K562 (cell line): ENCODE results near the gene ZSWIM4. TPM values are rescaled to one million over a fixed set of nuclear protein-coding genes. Genes with fewer than 3 reads are reported as not detected.

Experiments used
- BRD4 ChIP-seq: fragments of 200-600 bp; sonication (generic); IDR thresholded peaks from 2 replicates; pipeline ENCODE4 v1.6.1; 2017; ENCODE audit warnings: inconsistent platforms
- CBFB ChIP-seq: sonication (generic); formaldehyde crosslinking; IDR thresholded peaks from 2 replicates; pipeline ENCODE4 v1.4.0; 2020; ENCODE audit warnings: mild to moderate bottlenecking, missing genetic modification reagents
- DACH1 ChIP-seq: fragments of 450-650 bp; IDR thresholded peaks from 2 replicates; pipeline ENCODE4 v1.6.1; 2018; ENCODE audit not compliant: partially characterized antibody
- FUS ChIP-seq: fragments of 200-400 bp; formaldehyde crosslinking; optimal IDR thresholded peaks from 2 replicates; pipeline ENCODE3; 2017; ENCODE audit warnings: low read depth, low read length
- GABPB1 ChIP-seq: sonication (generic); formaldehyde crosslinking; IDR thresholded peaks from 2 replicates; pipeline ENCODE4 v1.8.0; 2022; ENCODE audit warnings: mild to moderate bottlenecking, missing genetic modification reagents
- MXI1 ChIP-seq: IDR thresholded peaks from 2 replicates; pipeline ENCODE4 v1.6.1; 2011; ENCODE audit warnings: low read depth, mild to moderate bottlenecking, improper control_type of control experiment, low read length
- RBBP5 ChIP-seq: fragments of 200-600 bp; sonication (generic); IDR thresholded peaks from 2 replicates; pipeline ENCODE4 v1.6.1; 2012; ENCODE audit warnings: borderline replicate concordance, mild to moderate bottlenecking, low read length, control low read depth, inconsistent platforms; ENCODE audit not compliant: insufficient read depth, poor library complexity, severe bottlenecking
- ZNF780A ChIP-seq: fragments of 250-450 bp; sonication (Bioruptor Pico); IDR thresholded peaks from 2 replicates; pipeline ENCODE4 v1.5.0; 2021; ENCODE audit warnings: mild to moderate bottlenecking
- ZZZ3 ChIP-seq: fragments of 450-650 bp; IDR thresholded peaks from 2 replicates; pipeline ENCODE4 v1.6.1; 2016; ENCODE audit warnings: antibody characterized with exemption, mild to moderate bottlenecking, moderate library complexity
- polyA plus RNA-seq, 8 experiments: library from polyadenylated mRNA; depleted of rRNA in 4 of 8; stranded (reverse) in 5 of 8; unstranded in 3 of 8; fragments of >200 nt; fragmentation: Nextera tagmentation in 2 of 8; fragmentation: Illumina TruSeq in 1 of 8; extraction: Ambion mirVana in 2 of 8; extraction: Trizol in 1 of 8; gene quantifications; 2 replicates each; pipeline versions ENCODE4 v1.2.1 to v1.2.3, GENCODE V29; 2011 to 2014; ENCODE audit warnings: inconsistent platforms in 1 of 8, missing spikeins in 1 of 8
- total RNA-seq, 7 experiments: library from RNA; depleted of rRNA in 6 of 7; stranded (reverse); fragments of >200 nt in 6 of 7; fragmentation: Illumina TruSeq in 2 of 7; extraction: Trizol in 2 of 7; gene quantifications; 2 replicates each; pipeline versions ENCODE4 v1.2.1 to v1.2.3, GENCODE V29; 2011 to 2021; ENCODE audit warnings: low replicate concordance in 1 of 7
- TF ChIP-seq, protein P1 (sequence below): fragments of 250-450 bp; sonication (Bioruptor Pico); IDR thresholded peaks from 2 replicates; pipeline ENCODE4 v1.4.0; 2020; ENCODE audit warnings: mild to moderate bottlenecking
- TF ChIP-seq, protein P2 (sequence below): fragments of 250-450 bp; sonication (Bioruptor Pico); IDR thresholded peaks from 2 replicates; pipeline ENCODE4 v1.8.0; 2021; ENCODE audit warnings: mild to moderate bottlenecking, moderate library complexity

ZSWIM4 gene
- total and polyA plus RNA-seq, 9 of the 15 experiments (the other 6 are each of a cell fraction or from before 2014, with no cell fraction given) = 0.25 to 3.7 (median 0.79) TPM; not detected in 2

DNA sequence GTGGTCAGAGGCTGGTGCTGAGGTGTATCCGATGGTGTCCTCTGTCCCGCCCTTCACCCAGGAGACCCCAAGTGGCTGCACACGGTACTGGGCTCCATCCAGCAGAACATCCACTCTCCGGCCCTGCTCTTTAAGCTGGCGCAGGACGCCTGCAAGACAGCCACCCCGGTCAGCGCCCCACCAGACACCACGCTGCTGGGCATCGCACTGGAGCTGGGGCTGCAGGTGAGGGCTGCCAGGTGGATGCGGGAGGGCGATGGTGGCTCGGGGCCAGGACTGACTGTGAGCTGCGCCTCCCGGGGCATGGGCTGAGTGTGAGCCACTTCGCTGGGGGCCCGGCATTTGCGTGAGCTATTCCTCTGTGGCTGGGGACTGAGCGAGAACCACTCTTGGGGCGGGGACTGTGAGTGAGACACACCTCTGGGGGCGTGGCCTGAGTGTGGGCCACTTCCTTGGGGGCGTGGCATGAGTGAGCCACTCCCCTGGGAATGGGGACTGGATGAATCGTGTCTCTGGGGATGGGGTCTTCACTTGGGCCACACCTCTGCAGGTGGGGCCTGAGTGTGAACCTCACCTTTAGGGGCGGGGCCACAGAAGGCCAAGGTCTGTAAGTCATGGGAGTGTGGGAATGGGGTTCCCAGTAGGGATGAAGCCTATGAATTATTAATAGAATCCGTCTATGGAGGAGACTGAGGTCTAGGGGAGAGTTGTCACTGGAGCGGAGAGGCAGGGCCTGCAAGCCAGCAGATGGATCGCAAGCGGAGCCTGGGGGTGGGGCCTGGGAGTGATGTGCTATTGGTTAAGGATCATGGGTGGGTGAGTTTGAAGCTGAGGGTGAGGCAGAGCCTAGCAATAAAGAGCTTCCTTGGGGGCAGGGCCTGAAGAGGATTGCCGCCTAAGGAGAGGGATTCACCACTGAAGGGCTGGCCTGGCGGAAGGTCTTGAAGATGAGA lies 30.5 kb downstream of the ZSWIM4 start (continued):
- TF ChIP-seq FUS (no peak), BRD4 (no peak), ZNF780A (CRISPR knock-in tag) (no peak), GABPB1 (0 out of 2 replicates have a peak, but pooled peaks have one; percentile 10), CBFB (0 out of 2 replicates have a peak, but pooled peaks have one; percentile 41), DACH1 (no peak), ZZZ3 (no peak), RBBP5 (no peak), MXI1 (no peak)
- TF ChIP-seq, protein P1, sequence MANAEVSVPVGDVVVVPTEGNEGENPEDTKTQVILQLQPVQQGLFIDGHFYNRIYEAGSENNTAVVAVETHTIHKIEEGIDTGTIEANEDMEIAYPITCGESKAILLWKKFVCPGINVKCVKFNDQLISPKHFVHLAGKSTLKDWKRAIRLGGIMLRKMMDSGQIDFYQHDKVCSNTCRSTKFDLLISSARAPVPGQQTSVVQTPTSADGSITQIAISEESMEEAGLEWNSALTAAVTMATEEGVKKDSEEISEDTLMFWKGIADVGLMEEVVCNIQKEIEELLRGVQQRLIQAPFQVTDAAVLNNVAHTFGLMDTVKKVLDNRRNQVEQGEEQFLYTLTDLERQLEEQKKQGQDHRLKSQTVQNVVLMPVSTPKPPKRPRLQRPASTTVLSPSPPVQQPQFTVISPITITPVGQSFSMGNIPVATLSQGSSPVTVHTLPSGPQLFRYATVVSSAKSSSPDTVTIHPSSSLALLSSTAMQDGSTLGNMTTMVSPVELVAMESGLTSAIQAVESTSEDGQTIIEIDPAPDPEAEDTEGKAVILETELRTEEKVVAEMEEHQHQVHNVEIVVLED = no peak
- TF ChIP-seq, protein P2, sequence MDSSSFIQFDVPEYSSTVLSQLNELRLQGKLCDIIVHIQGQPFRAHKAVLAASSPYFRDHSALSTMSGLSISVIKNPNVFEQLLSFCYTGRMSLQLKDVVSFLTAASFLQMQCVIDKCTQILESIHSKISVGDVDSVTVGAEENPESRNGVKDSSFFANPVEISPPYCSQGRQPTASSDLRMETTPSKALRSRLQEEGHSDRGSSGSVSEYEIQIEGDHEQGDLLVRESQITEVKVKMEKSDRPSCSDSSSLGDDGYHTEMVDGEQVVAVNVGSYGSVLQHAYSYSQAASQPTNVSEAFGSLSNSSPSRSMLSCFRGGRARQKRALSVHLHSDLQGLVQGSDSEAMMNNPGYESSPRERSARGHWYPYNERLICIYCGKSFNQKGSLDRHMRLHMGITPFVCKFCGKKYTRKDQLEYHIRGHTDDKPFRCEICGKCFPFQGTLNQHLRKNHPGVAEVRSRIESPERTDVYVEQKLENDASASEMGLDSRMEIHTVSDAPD (CRISPR knock-in tag) = no peak
